Natural killer cell (primary cell): ENCODE measurements around the gene AOPEP. TPM values are rescaled to one million over a fixed set of nuclear protein-coding genes. Genes with fewer than 3 reads are reported as not detected.

ENCODE experiments used
- ATAC-seq, 3 donors: fragments of 150-1000 bp in 2 of 3; fragments of 200-7000 bp in 1 of 3; cut with Tn5 transposase; 1 replicate in 1 of 3; 2 replicates in 2 of 3; pipeline ENCODE4 v1.10.0; 2021; ENCODE audit warnings: mild to moderate bottlenecking in 2 of 3, moderate library complexity in 2 of 3
- DNase-seq, 2 donors: peaks; one replicate each; pipeline versions ENCODE4 v3.0.0 to v3.0.0-alpha.2; 2013 to 2021; ENCODE audit warnings: mixed read lengths in 1 of 2
- H3K27ac ChIP-seq: one replicate; pipeline ENCODE4 v1.5.1; 2013; ENCODE audit warnings: mild to moderate bottlenecking, low read length
- H3K27me3 ChIP-seq: one replicate; pipeline ENCODE4 v1.6.1; 2013; ENCODE audit warnings: low read length; ENCODE audit not compliant: control insufficient read depth, insufficient read depth
- H3K36me3 ChIP-seq: one replicate; pipeline ENCODE4 v1.6.1; 2013; ENCODE audit warnings: low read length; ENCODE audit not compliant: control insufficient read depth, insufficient read depth
- H3K4me1 ChIP-seq: one replicate; pipeline ENCODE4 v1.6.1; 2013; ENCODE audit warnings: low read length; ENCODE audit not compliant: control insufficient read depth, insufficient read depth
- H3K4me3 ChIP-seq: one replicate; pipeline ENCODE4 v1.5.1; 2013; ENCODE audit warnings: low read length
- H3K9me3 ChIP-seq: one replicate; pipeline ENCODE4 v1.6.1; 2013; ENCODE audit warnings: low read length; ENCODE audit not compliant: control insufficient read depth, insufficient read depth
- H3K27ac Mint-ChIP-seq, 2 donors: one replicate each; pipeline ENCODE4 v1.8.0; 2022; ENCODE audit warnings: mild to moderate bottlenecking in 2 of 2, mixed read lengths in 2 of 2, moderate library complexity in 1 of 2
- H3K27me3 Mint-ChIP-seq, 2 donors: one replicate each; pipeline ENCODE4 v1.8.0; 2022; ENCODE audit warnings: low read depth in 2 of 2, mixed read lengths in 2 of 2
- H3K36me3 Mint-ChIP-seq: one replicate; pipeline ENCODE4 v1.8.0; 2022; ENCODE audit warnings: mixed read lengths
- H3K4me1 Mint-ChIP-seq, 2 donors: one replicate each; pipeline ENCODE4 v1.8.0; 2022; ENCODE audit warnings: mixed read lengths in 2 of 2
- H3K4me3 Mint-ChIP-seq: one replicate; pipeline ENCODE4 v1.8.0; 2022; ENCODE audit warnings: mild to moderate bottlenecking, moderate library complexity, mixed read lengths
- H3K9me3 Mint-ChIP-seq, 2 donors: one replicate each; pipeline ENCODE4 v1.8.0; 2022; ENCODE audit warnings: mixed read lengths in 2 of 2
- WGBS: methylation state at CpG from one replicate; pipeline ENCODE4 v1.1.7; 2013; ENCODE audit warnings: missing lambda C conversion rate; ENCODE audit not compliant: insufficient coverage; 5-methylcytosine and 5-hydroxymethylcytosine counted together
- intact Hi-C: fragments of 100-400 bp; cut with micrococcal nuclease; formaldehyde crosslinking; loops from one replicate; pipeline ENCODE4 v1.14.2; 2022
- total RNA-seq, 4 donors: library from RNA; stranded (reverse); fragments of 120-200 nt in 1 of 4; gene quantifications; one replicate each; pipeline versions ENCODE4 v1.2.3 to v1.2.4, GENCODE V29; 2013 to 2022
- TF ChIP-seq, protein P1 (sequence below): fragments of 200-600 bp; IDR thresholded peaks from one replicate; pipeline ENCODE4 v1.8.0; 2022; ENCODE audit warnings: antibody characterized with exemption

The AOPEP gene
- total RNA-seq, 3 donors from 2014 or later (not counting 1 experiment from before 2014, with no cell fraction given), result 20.1 to 22.6 (median 20.6) TPM

DNA sequence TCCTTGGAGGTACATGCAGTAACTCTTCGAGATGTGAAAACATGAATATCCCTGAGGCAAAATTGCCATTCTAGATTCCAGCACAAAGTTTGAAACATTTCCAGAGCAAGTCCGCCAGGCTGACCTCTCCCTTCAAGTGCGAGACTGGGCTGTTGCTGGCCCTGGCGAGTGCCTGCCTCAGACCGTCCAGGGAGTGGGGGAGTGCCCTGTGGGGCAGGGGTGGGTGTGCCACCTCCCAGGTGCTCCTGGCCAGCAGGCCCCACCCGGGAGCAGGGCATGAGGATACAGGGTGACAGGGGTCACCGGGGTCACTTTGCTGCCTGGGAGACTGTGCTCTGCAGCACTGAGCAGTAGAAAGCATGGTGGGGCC is 199.9 kb downstream of the AOPEP start:
- ATAC-seq (no peak), DNase-seq (no peak)
- 98% methylated on average over 7 of the region's 7 CpGs for WGBS
- Mint-ChIP-seq H3K27ac (no peak overlapping the region), H3K9me3 (no peaks in the 10 kb centered on the region), H3K4me1 (peaks cover 0 to 18% of the 10 kb centered on the region in 2 donors), H3K27me3 (no peaks in the 10 kb centered on the region), H3K36me3 (no peaks in the 10 kb centered on the region), H3K4me3 (no peak overlapping the region)
- TF ChIP-seq, protein P1, sequence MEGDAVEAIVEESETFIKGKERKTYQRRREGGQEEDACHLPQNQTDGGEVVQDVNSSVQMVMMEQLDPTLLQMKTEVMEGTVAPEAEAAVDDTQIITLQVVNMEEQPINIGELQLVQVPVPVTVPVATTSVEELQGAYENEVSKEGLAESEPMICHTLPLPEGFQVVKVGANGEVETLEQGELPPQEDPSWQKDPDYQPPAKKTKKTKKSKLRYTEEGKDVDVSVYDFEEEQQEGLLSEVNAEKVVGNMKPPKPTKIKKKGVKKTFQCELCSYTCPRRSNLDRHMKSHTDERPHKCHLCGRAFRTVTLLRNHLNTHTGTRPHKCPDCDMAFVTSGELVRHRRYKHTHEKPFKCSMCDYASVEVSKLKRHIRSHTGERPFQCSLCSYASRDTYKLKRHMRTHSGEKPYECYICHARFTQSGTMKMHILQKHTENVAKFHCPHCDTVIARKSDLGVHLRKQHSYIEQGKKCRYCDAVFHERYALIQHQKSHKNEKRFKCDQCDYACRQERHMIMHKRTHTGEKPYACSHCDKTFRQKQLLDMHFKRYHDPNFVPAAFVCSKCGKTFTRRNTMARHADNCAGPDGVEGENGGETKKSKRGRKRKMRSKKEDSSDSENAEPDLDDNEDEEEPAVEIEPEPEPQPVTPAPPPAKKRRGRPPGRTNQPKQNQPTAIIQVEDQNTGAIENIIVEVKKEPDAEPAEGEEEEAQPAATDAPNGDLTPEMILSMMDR, result no peak
- Histone ChIP-seq H3K36me3 (no peaks in the 10 kb centered on the region), H3K9me3 (no peaks in the 10 kb centered on the region), H3K4me3 (no peak overlapping the region), H3K27ac (no peak overlapping the region), H3K4me1 (no peaks in the 10 kb centered on the region), H3K27me3 (no peaks in the 10 kb centered on the region)
- intact Hi-C loops, result no loop called here

DNA sequence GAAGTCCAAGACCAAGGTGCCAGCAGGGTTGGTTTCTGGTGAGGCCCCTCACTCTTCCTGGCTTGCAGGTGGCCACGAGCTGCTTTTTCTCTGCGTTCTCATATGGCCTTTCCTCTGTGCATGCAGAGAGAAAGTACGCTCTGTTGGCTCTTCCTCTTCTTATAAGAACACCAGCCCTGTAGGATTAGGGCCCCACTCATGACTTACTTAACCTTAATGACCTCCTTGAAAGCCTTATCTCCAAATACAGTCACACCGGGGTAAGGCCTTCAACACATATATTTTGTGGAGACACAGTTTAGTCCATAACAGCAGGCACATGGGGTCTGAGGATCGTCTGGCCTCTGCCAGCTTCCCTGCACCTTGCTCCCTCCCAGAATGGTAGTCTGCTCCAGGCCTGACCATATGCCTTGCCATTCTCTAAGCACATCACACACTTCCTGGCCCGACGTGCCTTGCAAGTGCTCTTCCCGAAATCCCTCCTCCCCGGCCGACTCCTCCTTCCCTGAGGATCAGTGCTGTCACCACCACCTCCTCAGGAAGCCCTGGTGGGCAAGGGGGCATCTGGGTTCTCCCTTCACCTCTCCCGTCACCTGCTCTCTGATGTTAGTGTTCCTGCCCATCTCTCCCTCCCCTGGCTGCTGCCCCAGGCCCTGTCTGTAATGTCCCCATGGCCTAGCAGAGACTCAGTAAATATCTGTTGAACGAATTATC is 200.7 kb downstream of the AOPEP start:
- Mint-ChIP-seq H3K27me3 (no peaks in the 10 kb centered on the region), H3K9me3 (no peaks in the 10 kb centered on the region), H3K27ac (no peak overlapping the region), H3K4me3 (no peak overlapping the region), H3K4me1 (peaks cover 5 to 18% of the 10 kb centered on the region in 2 donors), H3K36me3 (no peaks in the 10 kb centered on the region)
- H3K9me3 ChIP-seq, result no peaks in the 10 kb centered on the region
- H3K4me3 ChIP-seq, result no peak overlapping the region
- DNase-seq (no peak), ATAC-seq (peak in 1 of 3 donors; percentile 11)
- no peaks in the 10 kb centered on the region for H3K27me3 ChIP-seq
- H3K4me1 ChIP-seq, result no peaks in the 10 kb centered on the region
- WGBS, result 95% methylated on average over 12 of the region's 12 CpGs
- intact Hi-C loops, result no loop called here
- H3K36me3 ChIP-seq, result no peaks in the 10 kb centered on the region
- TF ChIP-seq, protein P1, result no peak
- no peak overlapping the region for H3K27ac ChIP-seq

DNA sequence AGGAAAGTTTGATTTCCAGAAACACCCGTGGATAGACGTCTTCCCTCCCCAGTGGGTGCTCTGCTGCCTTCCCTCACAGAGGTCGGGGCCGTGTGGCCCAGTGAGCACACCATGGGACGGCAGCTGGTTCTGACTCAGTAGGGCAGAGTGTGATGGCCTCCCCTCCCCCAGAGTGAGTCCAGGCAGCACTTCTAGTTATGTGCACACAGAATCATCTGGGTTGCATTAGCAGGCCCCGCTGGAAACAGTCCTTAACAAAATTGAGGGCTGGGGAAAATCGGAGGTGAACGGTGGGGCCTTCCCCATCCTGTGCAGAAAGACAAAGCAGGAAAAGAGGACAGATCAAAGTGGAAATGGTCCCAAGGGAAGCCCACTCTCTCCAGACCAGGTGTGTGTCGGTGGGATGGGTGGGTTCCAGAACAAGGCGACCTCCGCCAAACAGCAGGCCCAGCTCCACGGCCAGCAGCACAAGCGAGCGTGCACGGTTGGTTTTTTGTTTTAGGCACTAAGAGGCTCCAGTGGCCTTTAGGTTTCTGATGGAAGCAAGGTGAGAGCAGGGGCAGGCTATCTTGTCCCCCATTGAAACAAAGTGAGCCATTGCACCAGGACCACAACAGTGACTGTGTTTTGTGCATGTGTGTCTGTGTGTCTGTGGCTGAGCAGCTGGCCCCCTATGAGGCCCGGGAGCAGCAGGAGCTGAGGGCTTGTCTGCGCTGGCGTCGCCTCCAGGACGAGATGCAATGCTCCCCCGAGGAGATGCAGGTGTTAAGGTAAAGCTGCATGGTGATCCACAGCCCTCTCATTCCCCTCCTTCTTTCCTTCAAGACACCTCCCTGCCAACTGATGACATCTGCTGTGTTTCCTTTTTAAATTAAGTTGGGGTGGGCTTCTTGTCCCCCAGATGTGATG is 201.5 kb downstream of the AOPEP start:
- Histone ChIP-seq H3K9me3 (no peaks in the 10 kb centered on the region), H3K27ac (no peak overlapping the region), H3K4me1 (no peaks in the 10 kb centered on the region), H3K4me3 (no peak overlapping the region), H3K36me3 (no peaks in the 10 kb centered on the region), H3K27me3 (no peaks in the 10 kb centered on the region)
- no peak for DNase-seq
- Mint-ChIP-seq H3K9me3 (no peaks in the 10 kb centered on the region), H3K36me3 (no peaks in the 10 kb centered on the region), H3K27ac (no peak overlapping the region), H3K27me3 (no peaks in the 10 kb centered on the region), H3K4me3 (no peak overlapping the region), H3K4me1 (peaks cover 5 to 11% of the 10 kb centered on the region in 2 donors)
- 98% methylated on average over 21 of the region's 21 CpGs for WGBS
- TF ChIP-seq, protein P1, result no peak
- intact Hi-C loops, result no loop called here
- no peak for ATAC-seq
